Panc1 (cell line): Measurements from ENCODE around the gene PRMT3. TPM values are rescaled to one million over a fixed set of nuclear protein-coding genes. Genes with fewer than 3 reads are reported as not detected.

Experiments
- ATAC-seq: fragments of 200-7000 bp; cut with Tn5 transposase; 2 replicates; pipeline ENCODE4 v1.9.1; 2020; ENCODE audit warnings: mild to moderate bottlenecking, moderate library complexity
- BruUV-seq: library from RNA; stranded (reverse); fragments of 400-500 nt; replicated peaks from 2 replicates; lab custom pipeline; 2021; lab: Mats Ljungman, UMichigan
- CTCF ChIA-PET: fragments of 300-600 bp; sonication (Branson Sonifier 250); formaldehyde crosslinking; loops from one replicate; lab custom pipeline; 2022; ENCODE audit warnings: antibody characterized with exemption; lab: Charles Lee
- POLR2A ChIA-PET: fragments of 300-600 bp; sonication (Branson Sonifier 250); formaldehyde crosslinking; loops from one replicate; lab custom pipeline; 2022; ENCODE audit warnings: antibody characterized with exemption; lab: Charles Lee
- DNase-seq: peaks from one replicate; pipeline ENCODE4 v3.0.0-alpha.2; 2010; ENCODE audit warnings: low read depth, low spot score
- H3K27ac ChIP-seq: 2 replicates; pipeline ENCODE4 v1.5.1; 2011; ENCODE audit warnings: mild to moderate bottlenecking, low read length, inconsistent platforms
- H3K27me3 ChIP-seq: fragments of 200-500 bp; sonication (Bioruptor generic); 2 replicates; pipeline ENCODE4 v1.6.0; 2014; ENCODE audit warnings: low read length, inconsistent platforms; ENCODE audit not compliant: control insufficient read depth, insufficient read depth
- H3K36me3 ChIP-seq: fragments of 200-500 bp; sonication (Bioruptor generic); 2 replicates; pipeline ENCODE4 v1.5.1; 2014; ENCODE audit warnings: inconsistent platforms, mild to moderate bottlenecking, low read length, moderate library complexity; ENCODE audit not compliant: control insufficient read depth, insufficient read depth
- H3K4me1 ChIP-seq: 2 replicates; pipeline ENCODE4 v1.5.1; 2011; ENCODE audit warnings: inconsistent platforms, mild to moderate bottlenecking, low read length, moderate library complexity; ENCODE audit not compliant: control insufficient read depth, insufficient read depth
- H3K4me3 ChIP-seq, 2 experiments: 2 replicates each; pipeline ENCODE4 v1.5.1; 2011 to 2012; ENCODE audit warnings: low read depth in 2 of 2, low read length in 2 of 2, mild to moderate bottlenecking in 2 of 2, inconsistent platforms in 1 of 2, moderate library complexity in 1 of 2
- H3K9me3 ChIP-seq: fragments of 200-500 bp; sonication (Bioruptor generic); 2 replicates; pipeline ENCODE4 v1.5.1; 2014; ENCODE audit warnings: low read depth, mild to moderate bottlenecking, inconsistent platforms, low read length, moderate library complexity; ENCODE audit not compliant: control insufficient read depth, insufficient read depth
- CTCF ChIP-seq: fragments of 450-650 bp; IDR thresholded peaks from 2 replicates; pipeline ENCODE4 v1.5.1; 2017; ENCODE audit warnings: mild to moderate bottlenecking
- POLR2AphosphoS5 ChIP-seq: IDR thresholded peaks from 2 replicates; pipeline ENCODE4 v1.6.1; 2012; ENCODE audit warnings: mild to moderate bottlenecking, low read depth, low read length, moderate library complexity
- REST ChIP-seq, 2 experiments: IDR thresholded peaks; 2 replicates each; pipeline ENCODE4 v1.6.1; 2011 to 2012; ENCODE audit warnings: low read depth in 2 of 2, control low read depth in 1 of 2, low read length in 1 of 2, mild to moderate bottlenecking in 1 of 2, moderate library complexity in 1 of 2; ENCODE audit not compliant: insufficient read depth in 1 of 2
- SIN3A ChIP-seq: IDR thresholded peaks from 2 replicates; pipeline ENCODE4 v1.6.1; 2012; ENCODE audit warnings: low read depth, mild to moderate bottlenecking, low read length, moderate library complexity, borderline replicate concordance; ENCODE audit not compliant: insufficient read depth
- TCF7L2 ChIP-seq: IDR thresholded peaks from 2 replicates; pipeline ENCODE4 v1.6.1; 2011; ENCODE audit warnings: mild to moderate bottlenecking, low read depth, low read length, inconsistent platforms
- in situ Hi-C: cut with HindIII; loops from 2 replicates; pipeline ENCODE4 v1.10.0; 2016; ENCODE audit warnings: low sequenced_read_pairs, low pct_unique_long_range_greater_than_20kb
- intact Hi-C: fragments of 100-400 bp; cut with micrococcal nuclease; formaldehyde crosslinking; loops from one replicate; pipeline ENCODE4 v1.10.0; 2022; ENCODE audit not compliant: unreplicated experiment
- total RNA-seq: library from RNA; stranded (reverse); gene quantifications from one replicate; pipeline ENCODE4 v1.2.1, GENCODE V29; 2021; ENCODE audit not compliant: unreplicated experiment

PRMT3 gene
- total RNA-seq, 1 experiment from 2014 or later = 31.2 TPM

- no peak for DNase-seq
- ChIA-PET CTCF (interaction anchor here (0.8 to 1.3 kb wide), 2 partner anchors 218 to 224 kb away, joined by 3 to 5 read pairs; no protein-coding TSS in a partner anchor), POLR2A (no interaction called here)
- 0 out of 2 replicates have a peak, but pooled peaks cover 2% of the 10 kb centered on the region for H3K27me3 ChIP-seq
- no peak overlapping the region for H3K27ac ChIP-seq
- no peaks in the 10 kb centered on the region for H3K4me1 ChIP-seq
- in situ Hi-C loops (no loop called here), intact Hi-C loops (loop anchor here (10.0 kb wide), 1 partner anchor 406 kb away; no protein-coding TSS in a partner anchor)
- TF ChIP-seq TCF7L2 (no peak), REST (IDR thresholded peaks at IDR 0.05; ENCODE audit: insufficient read depth in 1 of 2, low read depth in 2 of 2, low read length in 1 of 2) (no peak), SIN3A (no peak)
- no peak for ATAC-seq
- no peaks in the 10 kb centered on the region for H3K9me3 ChIP-seq
- no TSS peak for BruUV-seq
- no peak overlapping the region for H3K4me3 ChIP-seq
- no peaks in the 10 kb centered on the region for H3K36me3 ChIP-seq
Measured at GRCh38 chr11:20351136-20351535, 36.4 kb upstream of the PRMT3 start.

GRCh38 chr11:20351751-20352262 lies 35.7 kb upstream of the PRMT3 start:
- BruUV-seq = no TSS peak
- Histone ChIP-seq H3K4me3 (no peak overlapping the region), H3K9me3 (no peaks in the 10 kb centered on the region), H3K27me3 (0 out of 2 replicates have a peak, but pooled peaks cover 2% of the 10 kb centered on the region), H3K27ac (no peak overlapping the region), H3K4me1 (no peaks in the 10 kb centered on the region), H3K36me3 (no peaks in the 10 kb centered on the region)
- intact Hi-C loops = loop anchor here (10.0 kb wide), 1 partner anchor 407 kb away; no protein-coding TSS in a partner anchor
- in situ Hi-C loops = no loop called here
- TF ChIP-seq CTCF (no peak), TCF7L2 (no peak), POLR2AphosphoS5 (no peak)
- POLR2A ChIA-PET = no interaction called here
- CTCF ChIA-PET = interaction anchor here (0.8 to 1.3 kb wide), 3 partner anchors 219 to 225 kb away, joined by 3 to 5 read pairs (median 4); no protein-coding TSS in a partner anchor
- DNase-seq (no peak), ATAC-seq (no peak)
